ENCODE results near the gene UNC50. TPM values are rescaled to one million over a fixed set of nuclear protein-coding genes. Genes with fewer than 3 reads are reported as not detected.

Gene UNC50
- total RNA-seq, 1 donor from 2014 or later: 59.2 TPM

DNA sequence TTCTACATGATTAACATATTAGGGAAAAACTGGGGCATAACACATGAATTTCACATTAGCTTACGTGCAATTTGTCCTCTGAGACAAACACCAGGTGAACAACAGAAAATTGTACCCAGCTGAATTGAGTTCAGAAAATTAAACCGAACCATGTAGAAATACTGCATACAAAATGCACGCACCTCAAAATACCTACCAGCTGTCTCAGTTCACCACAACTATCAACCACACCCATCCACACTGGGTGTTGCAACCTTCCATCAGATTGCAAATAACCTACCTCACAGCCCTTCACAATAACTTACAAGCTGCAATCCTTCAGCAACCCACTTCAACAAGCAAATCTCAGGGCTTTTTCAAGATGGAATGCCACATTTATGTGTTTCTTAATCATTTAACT is 55.9 kb downstream of the UNC50 start:
- no peak for DNase-seq (ENCODE audit: low spot score)

DNA sequence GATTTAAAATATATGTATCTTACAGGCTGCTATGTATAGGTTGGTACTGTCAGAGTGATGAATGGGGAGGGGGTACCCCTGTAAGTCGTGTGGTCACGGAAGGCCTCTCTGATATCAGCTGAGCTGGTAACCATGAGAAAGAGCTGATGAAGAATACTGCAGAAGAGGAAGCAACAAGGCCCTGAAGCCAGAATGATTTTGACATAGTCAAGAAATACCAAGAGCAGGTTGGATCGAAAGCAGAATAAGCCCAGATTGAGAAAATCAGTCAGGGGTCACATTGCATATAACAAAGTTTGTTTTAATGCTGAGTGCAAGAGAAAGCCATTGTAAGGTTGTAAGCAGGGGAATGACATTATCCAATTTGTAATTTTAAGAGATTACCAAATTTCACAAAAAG is 57.3 kb downstream of the UNC50 start:
- no peak for DNase-seq (ENCODE audit: low spot score)

Other genes with a start within 250 kb of the UNC50 start
- 21.7 TPM for gene INPP4A, start 163.7 kb upstream of the UNC50 start, total RNA-seq (ENCODE audit: insufficient read depth, low replicate concordance)
- 24.3 TPM for gene COA5, start 77 bp upstream of the UNC50 start, total RNA-seq (ENCODE audit: insufficient read depth, low replicate concordance)
- 16.4 TPM for gene MGAT4A, start 122.5 kb downstream of the UNC50 start, total RNA-seq (ENCODE audit: insufficient read depth, low replicate concordance)